GM12878 (cell line): Measurements from ENCODE around the gene KIAA0825. TPM values are rescaled to one million over a fixed set of nuclear protein-coding genes. Genes with fewer than 3 reads are reported as not detected.

ENCODE experiments used
- ATAC-seq: fragments of 200-7000 bp; cut with Tn5 transposase; 3 replicates; pipeline ENCODE4 v1.9.1; 2020; ENCODE audit warnings: mild to moderate bottlenecking, moderate library complexity
- BruUV-seq: library from RNA; stranded (reverse); fragments of 400-500 nt; replicated peaks from 2 replicates; lab custom pipeline; 2021; lab: Mats Ljungman, UMichigan
- CTCF ChIA-PET: fragments of 300-600 bp; sonication (Branson Sonifier 250); formaldehyde crosslinking; extraction: SDS; loops from one replicate; lab custom pipeline; 2021; ENCODE audit warnings: inconsistent platforms; lab: Yijun Ruan, JAX
- POLR2A ChIA-PET: fragments of 350-600 bp; formaldehyde crosslinking; extraction: SDS; loops from one replicate; lab custom pipeline; 2021; ENCODE audit warnings: inconsistent platforms; lab: Charles Lee
- RAD21 ChIA-PET: fragments of 300-600 bp; sonication (Branson Sonifier 250); formaldehyde crosslinking; loops from one replicate; lab custom pipeline; 2023; ENCODE audit warnings: antibody characterized with exemption; ENCODE audit not compliant: unreplicated experiment; lab: Charles Lee
- SMC1A ChIA-PET: fragments of 300-600 bp; sonication (Branson Sonifier 250); formaldehyde crosslinking; loops from one replicate; lab custom pipeline; 2023; ENCODE audit not compliant: unreplicated experiment, uncharacterized antibody; lab: Charles Lee
- DNase-seq: peaks from one replicate; pipeline ENCODE4 v3.0.0-alpha.2; 2011; ENCODE audit warnings: low read depth, low spot score
- FAIRE-seq: peaks from 3 replicates; lab custom pipeline; 2011; peaks lifted over from hg19 to GRCh38; lab: Jason Lieb, UNC
- H2AFZ ChIP-seq: 2 replicates; pipeline ENCODE4 v1.6.0; 2011; ENCODE audit warnings: low read depth, low read length, control low read depth; ENCODE audit not compliant: control insufficient read depth
- H3K27ac ChIP-seq: 2 replicates; pipeline ENCODE4 v1.5.1; 2011; ENCODE audit warnings: control low read depth; ENCODE audit not compliant: control insufficient read depth, insufficient read depth
- H3K27me3 ChIP-seq, 2 experiments: replicated peaks in 1 of 2; 2 replicates each; pipeline versions ENCODE4 v1.6.0 to v1.6.1; 2011; ENCODE audit warnings: low read length in 1 of 2; ENCODE audit not compliant: control insufficient read depth in 2 of 2, insufficient read depth in 2 of 2
- H3K36me3 ChIP-seq, 2 experiments: 2 replicates each; pipeline ENCODE4 v1.5.1; 2011; ENCODE audit warnings: low read length in 1 of 2; ENCODE audit not compliant: control insufficient read depth in 2 of 2, insufficient read depth in 2 of 2
- H3K4me1 ChIP-seq: 2 replicates; pipeline ENCODE4 v1.6.1; 2011; ENCODE audit warnings: mild to moderate bottlenecking, low read length, moderate library complexity, mixed read lengths; ENCODE audit not compliant: control insufficient read depth, insufficient read depth
- H3K4me2 ChIP-seq: 2 replicates; pipeline ENCODE4 v1.6.0; 2011; ENCODE audit warnings: control low read depth; ENCODE audit not compliant: control insufficient read depth, insufficient read depth
- H3K4me3 ChIP-seq: fragments of 200-600 bp; sonication (generic); 2 replicates; pipeline ENCODE4 v1.5.1; 2016
- H3K79me2 ChIP-seq: 2 replicates; pipeline ENCODE4 v1.6.0; 2011; ENCODE audit warnings: low read length; ENCODE audit not compliant: control insufficient read depth, insufficient read depth
- H3K9ac ChIP-seq: 2 replicates; pipeline ENCODE4 v1.8.0; 2011; ENCODE audit warnings: low read length, control low read depth, mixed read lengths; ENCODE audit not compliant: control insufficient read depth, insufficient read depth
- H3K9me3 ChIP-seq: replicated peaks from 3 replicates; pipeline ENCODE4 v1.5.1; 2011; ENCODE audit warnings: mild to moderate bottlenecking, low read length; ENCODE audit not compliant: control insufficient read depth, insufficient read depth
- H4K20me1 ChIP-seq: 2 replicates; pipeline ENCODE4 v1.6.0; 2011; ENCODE audit not compliant: control insufficient read depth, insufficient read depth
- MEF2B ChIP-seq: fragments of 450-650 bp; IDR thresholded peaks from 2 replicates; pipeline ENCODE4 v1.6.1; 2018; ENCODE audit warnings: mild to moderate bottlenecking, moderate library complexity; ENCODE audit not compliant: partially characterized antibody, poor library complexity, severe bottlenecking
- MYB ChIP-seq: fragments of 150-350 bp; IDR thresholded peaks from 2 replicates; pipeline ENCODE4 v1.6.1; 2014; ENCODE audit warnings: mild to moderate bottlenecking, low read depth, low read length, borderline replicate concordance
- SUZ12 ChIP-seq: fragments of 200-600 bp; sonication (generic); IDR thresholded peaks from one replicate; pipeline ENCODE4 v1.6.1; 2018; ENCODE audit warnings: antibody characterized with exemption, mild to moderate bottlenecking; ENCODE audit not compliant: unreplicated experiment
- WGBS: methylation state at CpG from one replicate; pipeline ENCODE4 v1.1.6; 2016; ENCODE audit warnings: low lambda C conversion rate; ENCODE audit not compliant: insufficient replicate concordance, insufficient coverage; ENCODE audit errors: missing lambda C conversion rate; 5-methylcytosine and 5-hydroxymethylcytosine counted together
- in situ Hi-C: fragments of 300-500 bp; cut with MboI; formaldehyde crosslinking; loops from 9 replicates; pipeline ENCODE4 v1.14.3; 2018; ENCODE audit warnings: mixed read lengths
- intact Hi-C: fragments of 100-400 bp; cut with micrococcal nuclease; formaldehyde crosslinking; loops from one replicate; pipeline ENCODE4 v1.14.2; 2022; ENCODE audit not compliant: unreplicated experiment
- polyA plus RNA-seq, 11 experiments: library from polyadenylated mRNA; depleted of rRNA in 4 of 11; unstranded in 6 of 11; stranded (reverse) in 5 of 11; fragments of >200 nt; fragmentation: Nextera tagmentation in 4 of 11; fragmentation: Illumina TruSeq in 1 of 11; extraction: Ambion mirVana in 4 of 11; extraction: Trizol in 1 of 11; gene quantifications; 1 replicate in 1 of 11; 2 replicates in 10 of 11; pipeline versions ENCODE4 v1.2.1 to v1.2.3, GENCODE V29; 2011 to 2016; ENCODE audit warnings: inconsistent platforms in 2 of 11, missing spikeins in 2 of 11, low read depth in 1 of 11
- total RNA-seq, 4 experiments: library from RNA; depleted of rRNA in 3 of 4; stranded (reverse); fragments of >200 nt in 3 of 4; fragmentation: Illumina TruSeq in 1 of 4; extraction: Trizol in 1 of 4; gene quantifications; 2 replicates each; pipeline versions ENCODE4 v1.2.1 to v1.2.3, GENCODE V29; 2013 to 2021
- TF ChIP-seq, protein P1 (sequence below): fragments of 450-650 bp; IDR thresholded peaks from 2 replicates; pipeline ENCODE4 v1.6.1; 2018; ENCODE audit warnings: borderline replicate concordance, mild to moderate bottlenecking; ENCODE audit not compliant: partially characterized antibody

Gene KIAA0825
- total and polyA plus RNA-seq, 10 of the 15 experiments (the other 5 are each of a cell fraction or from before 2014, with no cell fraction given): 0.55 to 1.9 (median 1.5) TPM

DNA sequence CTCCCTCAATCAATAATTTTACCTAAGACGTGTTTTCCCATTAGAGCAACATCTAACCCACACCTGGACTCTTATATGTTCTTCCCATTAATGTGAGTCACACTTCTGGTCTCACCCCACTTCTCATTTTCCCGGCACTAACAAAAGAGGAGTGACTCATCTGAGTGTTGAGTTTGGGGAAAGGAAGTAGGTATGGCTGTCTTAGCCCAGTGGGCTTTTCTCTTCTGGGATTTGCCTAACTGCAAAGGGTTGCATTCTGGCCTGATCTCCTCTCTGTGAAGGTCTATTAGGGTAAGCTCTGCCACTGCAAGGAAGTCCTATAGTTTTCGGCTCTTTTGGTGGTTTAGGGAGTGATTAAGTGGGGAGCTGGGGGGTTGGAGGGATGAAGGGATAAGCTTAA, 195.6 kb downstream of the KIAA0825 start:
- DNase-seq: no peak
- no peak for FAIRE-seq
- Histone ChIP-seq H3K4me2 (no peak overlapping the region), H3K79me2 (no peaks in the 10 kb centered on the region), H3K4me3 (no peak overlapping the region), H3K27me3 (no peaks in the 10 kb centered on the region), H4K20me1 (no peaks in the 10 kb centered on the region), H2AFZ (no peak overlapping the region), H3K9me3 (no peaks in the 10 kb centered on the region), H3K9ac (no peak overlapping the region), H3K27ac (no peak overlapping the region), H3K36me3 (no peaks in the 10 kb centered on the region), H3K4me1 (no peaks in the 10 kb centered on the region)
- ChIA-PET POLR2A (no interaction called here), CTCF (no interaction called here), RAD21 (no interaction called here), SMC1A (no interaction called here)
- TF ChIP-seq MEF2B: no peak
- TF ChIP-seq, protein P1, sequence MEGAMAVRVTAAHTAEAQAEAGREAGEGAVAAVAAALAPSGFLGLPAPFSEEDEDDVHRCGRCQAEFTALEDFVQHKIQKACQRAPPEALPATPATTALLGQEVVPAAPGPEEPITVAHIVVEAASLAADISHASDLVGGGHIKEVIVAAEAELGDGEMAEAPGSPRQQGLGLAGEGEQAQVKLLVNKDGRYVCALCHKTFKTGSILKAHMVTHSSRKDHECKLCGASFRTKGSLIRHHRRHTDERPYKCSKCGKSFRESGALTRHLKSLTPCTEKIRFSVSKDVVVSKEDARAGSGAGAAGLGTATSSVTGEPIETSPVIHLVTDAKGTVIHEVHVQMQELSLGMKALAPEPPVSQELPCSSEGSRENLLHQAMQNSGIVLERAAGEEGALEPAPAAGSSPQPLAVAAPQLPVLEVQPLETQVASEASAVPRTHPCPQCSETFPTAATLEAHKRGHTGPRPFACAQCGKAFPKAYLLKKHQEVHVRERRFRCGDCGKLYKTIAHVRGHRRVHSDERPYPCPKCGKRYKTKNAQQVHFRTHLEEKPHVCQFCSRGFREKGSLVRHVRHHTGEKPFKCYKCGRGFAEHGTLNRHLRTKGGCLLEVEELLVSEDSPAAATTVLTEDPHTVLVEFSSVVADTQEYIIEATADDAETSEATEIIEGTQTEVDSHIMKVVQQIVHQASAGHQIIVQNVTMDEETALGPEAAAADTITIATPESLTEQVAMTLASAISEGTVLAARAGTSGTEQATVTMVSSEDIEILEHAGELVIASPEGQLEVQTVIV: no peak
- WGBS: 13% methylated on average over 3 of the region's 3 CpGs
- in situ Hi-C loops: no loop called here
- BruUV-seq: no TSS peak
- intact Hi-C loops: no loop called here
- no peak for ATAC-seq

DNA sequence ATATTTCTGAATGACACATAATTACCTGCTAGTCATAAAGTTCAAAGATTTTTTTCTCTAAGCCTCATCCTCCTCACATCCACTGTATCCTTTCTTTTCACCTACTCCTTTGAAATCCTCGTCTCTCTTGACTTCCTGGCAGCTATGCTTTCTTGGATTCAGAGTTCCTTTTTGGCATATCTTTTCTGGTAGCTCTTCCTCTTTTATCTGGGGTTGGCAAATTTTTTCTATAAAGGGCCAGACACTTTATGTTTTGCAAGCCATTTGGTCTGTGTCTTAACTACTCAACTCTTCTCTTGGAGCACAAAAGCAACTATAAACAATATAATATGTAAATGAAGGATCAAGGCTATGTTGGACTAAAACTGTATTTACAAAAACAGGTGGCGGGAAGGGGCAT, 197.5 kb downstream of the KIAA0825 start:
- ChIA-PET CTCF (no interaction called here), POLR2A (no interaction called here), SMC1A (no interaction called here), RAD21 (no interaction called here)
- no peak overlapping the region for H3K27ac ChIP-seq
- H3K27me3 ChIP-seq: no peaks in the 10 kb centered on the region
- no peak overlapping the region for H2AFZ ChIP-seq
- no peak overlapping the region for H3K4me2 ChIP-seq
- H3K36me3 ChIP-seq: no peaks in the 10 kb centered on the region
- TF ChIP-seq MYB (no peak), SUZ12 (no peak)
- no peak overlapping the region for H3K9ac ChIP-seq
- in situ Hi-C loops: no loop called here
- no peak for DNase-seq
- no TSS peak for BruUV-seq
- H3K4me3 ChIP-seq: no peak overlapping the region
- no peaks in the 10 kb centered on the region for H3K79me2 ChIP-seq
- H3K9me3 ChIP-seq: no peaks in the 10 kb centered on the region
- no peaks in the 10 kb centered on the region for H3K4me1 ChIP-seq
- ATAC-seq: no peak
- WGBS: 17% methylated on average over 2 of the region's 2 CpGs
- FAIRE-seq: no peak
- intact Hi-C loops: no loop called here
- no peaks in the 10 kb centered on the region for H4K20me1 ChIP-seq
